ENCODE data around the gene DMP1. TPM values are rescaled to one million over a fixed set of nuclear protein-coding genes. Genes with fewer than 3 reads are reported as not detected.

The DMP1 gene
- total RNA-seq, 4 donors from 2014 or later: not detected

DNA sequence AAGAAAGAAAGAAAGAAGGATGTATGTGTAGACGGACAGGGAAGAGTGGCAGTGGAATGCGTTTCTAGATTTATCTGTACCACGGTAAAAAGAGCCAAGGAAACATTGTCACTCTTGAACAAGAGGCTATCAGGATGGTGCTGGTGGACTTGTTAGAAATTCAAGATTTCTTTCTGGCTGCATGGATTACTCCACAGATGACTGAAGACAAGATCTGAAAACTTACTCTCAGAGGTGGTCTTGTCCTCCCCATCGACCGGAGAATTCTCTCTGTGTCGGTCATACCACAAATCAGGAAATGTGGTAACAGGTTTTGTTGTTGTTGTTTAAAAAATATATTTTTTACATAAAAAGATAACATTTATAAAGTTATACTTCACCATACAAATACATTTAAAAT is 30.0 kb upstream of the DMP1 start:
- H3K27ac ChIP-seq: peak overlapping the region; percentile 79 to 94 (median 88)
- no peaks in the 10 kb centered on the region for H3K9me3 ChIP-seq
- H3K4me1 ChIP-seq: peaks cover 0 to 25% (median 8%) of the 10 kb centered on the region in 4 donors
- H3K36me3 ChIP-seq: no peaks in the 10 kb centered on the region
- TF ChIP-seq POLR2A (IDR thresholded peaks at IDR 0.05): no peak
- TF ChIP-seq EP300 (IDR thresholded peaks at IDR 0.05): no peak
- TF ChIP-seq, protein P1, sequence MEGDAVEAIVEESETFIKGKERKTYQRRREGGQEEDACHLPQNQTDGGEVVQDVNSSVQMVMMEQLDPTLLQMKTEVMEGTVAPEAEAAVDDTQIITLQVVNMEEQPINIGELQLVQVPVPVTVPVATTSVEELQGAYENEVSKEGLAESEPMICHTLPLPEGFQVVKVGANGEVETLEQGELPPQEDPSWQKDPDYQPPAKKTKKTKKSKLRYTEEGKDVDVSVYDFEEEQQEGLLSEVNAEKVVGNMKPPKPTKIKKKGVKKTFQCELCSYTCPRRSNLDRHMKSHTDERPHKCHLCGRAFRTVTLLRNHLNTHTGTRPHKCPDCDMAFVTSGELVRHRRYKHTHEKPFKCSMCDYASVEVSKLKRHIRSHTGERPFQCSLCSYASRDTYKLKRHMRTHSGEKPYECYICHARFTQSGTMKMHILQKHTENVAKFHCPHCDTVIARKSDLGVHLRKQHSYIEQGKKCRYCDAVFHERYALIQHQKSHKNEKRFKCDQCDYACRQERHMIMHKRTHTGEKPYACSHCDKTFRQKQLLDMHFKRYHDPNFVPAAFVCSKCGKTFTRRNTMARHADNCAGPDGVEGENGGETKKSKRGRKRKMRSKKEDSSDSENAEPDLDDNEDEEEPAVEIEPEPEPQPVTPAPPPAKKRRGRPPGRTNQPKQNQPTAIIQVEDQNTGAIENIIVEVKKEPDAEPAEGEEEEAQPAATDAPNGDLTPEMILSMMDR (IDR thresholded peaks at IDR 0.05): no peak
- WGBS, 2 donors: 51 to 61% methylated on average over 6 of the region's 6 CpGs
- H3K4me3 ChIP-seq: peak overlapping the region in 1 of 4 donors; percentile 16
- no peaks in the 10 kb centered on the region for H3K27me3 ChIP-seq
- DNase-seq (ENCODE audit: low spot score in 2 of 2): no peak

DNA sequence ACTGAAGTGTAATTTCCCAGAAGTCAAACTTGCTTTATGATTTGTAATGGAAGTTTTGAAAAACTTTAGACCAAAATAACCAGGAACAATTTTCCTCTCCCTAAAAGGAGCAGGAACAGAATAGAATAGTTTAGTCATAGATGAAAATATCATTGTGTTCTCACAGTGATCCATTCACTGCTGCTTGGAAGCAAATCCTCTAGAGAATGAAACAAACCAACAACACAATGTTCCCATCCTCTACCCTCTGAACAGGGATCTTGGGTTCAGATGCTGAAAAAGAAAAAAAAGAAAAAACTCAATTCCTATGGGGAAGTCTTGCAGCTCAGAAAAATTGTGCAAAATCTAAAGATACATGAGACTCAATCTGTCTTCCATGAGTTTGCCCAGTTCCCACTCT is 29.6 kb upstream of the DMP1 start:
- peak overlapping the region in 1 of 4 donors; percentile 16 for H3K4me3 ChIP-seq
- H3K27ac ChIP-seq: peak overlapping the region; percentile 79 to 94 (median 89)

DNA sequence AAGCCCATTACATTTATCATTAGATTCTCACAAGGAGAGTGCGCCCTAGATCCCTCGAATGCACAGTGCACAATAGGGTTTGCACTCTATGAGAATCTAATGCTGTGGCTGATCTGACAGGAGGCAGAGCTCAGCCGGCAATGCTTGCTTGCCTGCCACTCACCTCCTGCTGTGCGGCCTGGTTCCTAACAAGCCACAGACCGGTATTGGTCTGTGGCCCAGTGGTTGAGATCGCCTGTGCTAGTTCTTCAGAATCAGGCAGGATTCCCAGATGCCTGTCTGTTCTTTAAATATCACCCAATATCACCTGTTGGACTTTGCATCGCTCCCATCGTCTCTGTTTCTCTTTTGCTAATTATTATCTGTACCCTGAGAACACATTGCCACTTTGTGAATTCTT is 27.8 kb upstream of the DMP1 start:
- Histone ChIP-seq H3K27ac (peak overlapping the region; percentile 72 to 94 (median 89)), H3K36me3 (no peaks in the 10 kb centered on the region), H3K4me3 (no peak overlapping the region), H3K4me1 (peaks cover 0 to 25% (median 8%) of the 10 kb centered on the region in 4 donors), H3K27me3 (no peaks in the 10 kb centered on the region), H3K9me3 (no peaks in the 10 kb centered on the region)
- WGBS, 2 donors: 82 to 87% methylated on average over 8 of the region's 8 CpGs
- DNase-seq (ENCODE audit: low spot score in 2 of 2): no peak
- TF ChIP-seq POLR2A (IDR thresholded peaks at IDR 0.05) (no peak), EP300 (IDR thresholded peaks at IDR 0.05) (no peak)
- TF ChIP-seq, protein P1 (IDR thresholded peaks at IDR 0.05): no peak

More for the DNA sequence above, 29.6 kb upstream of the DMP1 start:
- no peaks in the 10 kb centered on the region for H3K36me3 ChIP-seq
- H3K27me3 ChIP-seq: no peaks in the 10 kb centered on the region
- TF ChIP-seq POLR2A (IDR thresholded peaks at IDR 0.05) (no peak), EP300 (IDR thresholded peaks at IDR 0.05) (peak; percentile 83 to 92)
- TF ChIP-seq, protein P1 (IDR thresholded peaks at IDR 0.05): peak in 1 of 5 experiments; percentile 27
- H3K9me3 ChIP-seq: no peaks in the 10 kb centered on the region
- peaks cover 0 to 25% (median 8%) of the 10 kb centered on the region in 4 donors for H3K4me1 ChIP-seq
- DNase-seq (ENCODE audit: low spot score in 2 of 2): no peak

DNA sequence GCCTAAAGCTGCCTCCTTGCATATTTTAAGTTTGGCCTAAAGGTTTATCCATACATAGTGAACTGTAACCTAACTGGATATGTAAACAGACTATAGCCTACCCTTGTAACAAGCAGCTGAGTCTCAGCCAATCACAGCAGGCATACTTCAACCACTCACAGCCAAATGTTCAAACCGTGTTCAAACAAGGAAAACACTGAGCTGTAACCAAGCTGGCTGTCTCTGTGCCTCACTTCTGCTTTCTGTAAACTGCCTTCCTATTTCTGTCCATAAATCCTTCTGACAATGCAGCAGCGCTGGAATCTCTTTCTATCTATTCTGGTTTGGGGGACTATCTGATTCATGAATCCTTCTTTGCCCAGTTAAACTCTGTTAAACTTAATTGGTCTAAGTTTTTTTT is 25.4 kb upstream of the DMP1 start:
- no peak overlapping the region for H3K27ac ChIP-seq
- 46 to 56% methylated on average over 2 of the region's 2 CpGs for WGBS, 2 donors
- H3K27me3 ChIP-seq: no peaks in the 10 kb centered on the region
- no peaks in the 10 kb centered on the region for H3K36me3 ChIP-seq
- H3K4me1 ChIP-seq: peaks cover 0 to 18% (median 8%) of the 10 kb centered on the region in 4 donors
- TF ChIP-seq EP300 (IDR thresholded peaks at IDR 0.05) (no peak), POLR2A (IDR thresholded peaks at IDR 0.05) (no peak)
- TF ChIP-seq, protein P1 (IDR thresholded peaks at IDR 0.05): no peak
- DNase-seq (ENCODE audit: low spot score in 2 of 2): no peak
- no peak overlapping the region for H3K4me3 ChIP-seq
- H3K9me3 ChIP-seq: no peaks in the 10 kb centered on the region

DNA sequence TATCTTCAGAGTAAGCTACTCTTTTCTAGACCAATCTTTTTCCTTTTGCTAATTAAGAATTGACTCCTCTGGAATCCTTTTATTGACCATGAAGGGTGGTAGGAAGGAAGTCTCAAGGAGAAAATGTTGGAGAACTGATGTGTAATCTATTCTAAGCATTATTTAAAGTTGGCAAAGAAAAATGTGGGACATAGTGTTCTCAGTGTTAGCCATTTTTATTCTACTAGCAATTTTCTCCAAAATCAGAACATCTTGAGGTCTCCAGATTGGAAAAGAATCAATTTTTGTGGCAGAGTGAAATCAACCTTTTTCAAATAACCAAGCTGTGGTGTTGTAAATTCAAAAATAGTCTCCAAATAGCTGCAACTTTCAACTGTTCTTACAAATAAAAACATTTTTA is 18.4 kb upstream of the DMP1 start:
- peaks cover 0 to 24% (median 7%) of the 10 kb centered on the region in 4 donors for H3K4me1 ChIP-seq
- no peaks in the 10 kb centered on the region for H3K36me3 ChIP-seq
- no peak for DNase-seq (ENCODE audit: low spot score in 2 of 2)
- no peaks in the 10 kb centered on the region for H3K27me3 ChIP-seq
- H3K9me3 ChIP-seq: no peaks in the 10 kb centered on the region
- H3K27ac ChIP-seq: no peak overlapping the region
- TF ChIP-seq EP300 (IDR thresholded peaks at IDR 0.05) (no peak), POLR2A (IDR thresholded peaks at IDR 0.05) (no peak)
- TF ChIP-seq, protein P1 (IDR thresholded peaks at IDR 0.05): no peak
- H3K4me3 ChIP-seq: no peak overlapping the region
